Spleen (tissue), 7 donors: Measurements from ENCODE around the gene PCDHGA10.

ENCODE experiments used
- CTCF ChIP-seq, 11 experiments: fragments of 200-600 bp in 7 of 11; fragments of 450-650 bp in 4 of 11; sonication (generic) in 4 of 11; IDR thresholded peaks in 8 of 11; conservative IDR thresholded peaks in 3 of 11; 1 replicate in 7 of 11; 2 replicates in 4 of 11; pipeline versions ENCODE4 v1.4.0 to v1.8.0; 2016 to 2021; ENCODE audit warnings: antibody characterized with exemption in 11 of 11, inconsistent platforms in 4 of 11, mild to moderate bottlenecking in 1 of 11
- POLR2A ChIP-seq, 3 donors: fragments of 450-650 bp; IDR thresholded peaks; one replicate each; pipeline ENCODE4 v1.5.1; 2017; ENCODE audit warnings: antibody characterized with exemption in 3 of 3, mild to moderate bottlenecking in 1 of 3
- POLR2AphosphoS5 ChIP-seq, 3 donors: sonication (generic); formaldehyde crosslinking; IDR thresholded peaks; one replicate each; pipeline ENCODE4 v1.5.1; 2017; ENCODE audit warnings: antibody characterized with exemption in 3 of 3
- donor health status: DM: no; HTN: no; CAD: no; lungs with moderate emphysema.
- donor health status: DM: no; HTN: no; CAD: no.
- donor health status: DM: no; HTN: no; CAD: no.

- TF ChIP-seq POLR2AphosphoS5 (IDR thresholded peaks at IDR 0.05) (no peak), CTCF (IDR thresholded peaks at IDR 0.05 in 8 of 11, conservative IDR thresholded peaks at IDR 0.05 in 3 of 11) (no peak), POLR2A (IDR thresholded peaks at IDR 0.05) (no peak)
Measured at GRCh38 chr5:141383345-141383744, 29.4 kb upstream of the PCDHGA10 start.
